MM.1S (cell line): Measurements from ENCODE around the gene THTPA.

Experiments used
- CTCF ChIP-seq: fragments of 300-600 bp; sonication (generic); IDR thresholded peaks from 2 replicates; pipeline ENCODE4 v1.5.1; 2016; ENCODE audit warnings: antibody characterized with exemption, low read length, mixed read lengths
- EZH2phosphoT487 ChIP-seq: fragments of 300-600 bp; sonication (generic); IDR thresholded peaks from 2 replicates; pipeline ENCODE4 v1.6.1; 2018; ENCODE audit warnings: antibody characterized with exemption, low read length

- TF ChIP-seq CTCF (no peak), EZH2phosphoT487 (no peak)
Observed at GRCh38 chr14:23537351-23538049, 18.6 kb upstream of the THTPA start.
